ENCODE data around the gene NVL.
"Not testable (repeated sequence)": the region's sequence is repeated elsewhere in the genome, so short reads cannot be mapped to it uniquely, and the experiment has no call there.

GRCh38 chr1:224205931-224206538 is 123.9 kb downstream of the NVL start:
- not testable (repeated sequence) for TF ChIP-seq CTCF (IDR thresholded peaks at IDR 0.05 in 2 of 3, conservative IDR thresholded peaks at IDR 0.05 in 1 of 3; ENCODE audit: borderline replicate concordance in 1 of 3, insufficient read depth in 1 of 3, low read depth in 2 of 3, low read length in 2 of 3); POLR2A (IDR thresholded peaks at IDR 0.05; ENCODE audit: borderline replicate concordance, extremely low read depth, insufficient read depth, insufficient read length); CEBPB (IDR thresholded peaks at IDR 0.05; ENCODE audit: low read depth); EZH2 (IDR thresholded peaks at IDR 0.05); ZBTB33 (IDR thresholded peaks at IDR 0.05; ENCODE audit: extremely low read depth, insufficient replicate concordance, low read length); SP1 (IDR thresholded peaks at IDR 0.05; ENCODE audit: low read depth); MAX (IDR thresholded peaks at IDR 0.05); ATF3 (IDR thresholded peaks at IDR 0.05); RAD21 (IDR thresholded peaks at IDR 0.05; ENCODE audit: low read depth); EGR1 (IDR thresholded peaks at IDR 0.05; ENCODE audit: low read depth); JUND (IDR thresholded peaks at IDR 0.05); CBX3 (IDR thresholded peaks at IDR 0.05; ENCODE audit: low read depth)

Measured in HCT116 (cell line).